Gastrocnemius medialis (tissue), 4 donors: Measurements from ENCODE around the gene CD58. TPM values are rescaled to one million over a fixed set of nuclear protein-coding genes. Genes with fewer than 3 reads are reported as not detected.

Experiments used
- ATAC-seq, 2 donors: fragments of 150-250 bp; one replicate each; pipeline ENCODE4 v1.9.1; 2016
- DNase-seq, 2 donors: peaks; one replicate each; pipeline ENCODE4 v3.0.0-alpha.2; 2019
- H3K27ac ChIP-seq, 4 donors: fragments of 200-600 bp; sonication (generic); 1 replicate in 1 of 4; 2 replicates in 3 of 4; pipeline ENCODE4 v1.5.1; 2016 to 2018; ENCODE audit warnings: mild to moderate bottlenecking in 2 of 4, moderate library complexity in 1 of 4
- H3K27me3 ChIP-seq, 3 donors: fragments of 200-600 bp; sonication (generic) in 2 of 3; 1 replicate in 1 of 3; 2 replicates in 2 of 3; pipeline versions ENCODE4 v1.5.1 to v1.6.0; 2016 to 2019; ENCODE audit warnings: mild to moderate bottlenecking in 1 of 3, moderate library complexity in 1 of 3
- H3K36me3 ChIP-seq, 2 donors: fragments of 200-600 bp; sonication (generic) in 1 of 2; one replicate each; pipeline ENCODE4 v1.5.1; 2017 to 2018
- H3K4me1 ChIP-seq, 2 donors: fragments of 200-600 bp; sonication (generic) in 1 of 2; one replicate each; pipeline ENCODE4 v1.5.1; 2016 to 2017; ENCODE audit warnings: mild to moderate bottlenecking in 2 of 2
- H3K4me3 ChIP-seq, 4 donors: fragments of 200-600 bp; sonication (generic) in 3 of 4; 1 replicate in 1 of 4; 2 replicates in 3 of 4; pipeline ENCODE4 v1.5.1; 2016 to 2019; ENCODE audit warnings: mild to moderate bottlenecking in 2 of 4
- H3K9me3 ChIP-seq, 3 donors: fragments of 200-600 bp; sonication (generic) in 2 of 3; 1 replicate in 1 of 3; 2 replicates in 2 of 3; pipeline ENCODE4 v1.5.1; 2016 to 2019
- POLR2A ChIP-seq, 2 donors: fragments of 450-650 bp; IDR thresholded peaks; one replicate each; pipeline ENCODE4 v1.6.1; 2017; ENCODE audit warnings: antibody characterized with exemption in 2 of 2, mild to moderate bottlenecking in 2 of 2, moderate library complexity in 2 of 2
- in situ Hi-C, 4 donors: fragments of 200-750 bp; cut with MboI; loops; one replicate each; pipeline versions ENCODE4 v1.15.0 to v1.8.0; 2017; ENCODE audit warnings: low sequenced_read_pairs in 4 of 4
- intact Hi-C: fragments of 100-400 bp; cut with DNase I; formaldehyde crosslinking; loops from one replicate; pipeline ENCODE4 v1.15.1; 2023; ENCODE audit warnings: low total_unique reads
- total RNA-seq, 4 donors: library from RNA; depleted of rRNA; stranded (reverse); fragments of >200 nt; gene quantifications; one replicate each; pipeline versions ENCODE4 v1.1.0 to v1.2.3, GENCODE V29; 2016
- TF ChIP-seq, protein P1 (sequence below), 5 experiments: fragments of 450-650 bp in 3 of 5; fragments of 200-600 bp in 2 of 5; sonication (generic) in 2 of 5; IDR thresholded peaks in 4 of 5; conservative IDR thresholded peaks in 1 of 5; 1 replicate in 4 of 5; 2 replicates in 1 of 5; pipeline ENCODE4 v1.5.1; 2016 to 2019; ENCODE audit warnings: antibody characterized with exemption in 5 of 5, mild to moderate bottlenecking in 3 of 5, moderate library complexity in 3 of 5

CD58 gene
- total RNA-seq, 4 donors from 2014 or later = 4.1 to 15.9 (median 10.2) TPM

DNA sequence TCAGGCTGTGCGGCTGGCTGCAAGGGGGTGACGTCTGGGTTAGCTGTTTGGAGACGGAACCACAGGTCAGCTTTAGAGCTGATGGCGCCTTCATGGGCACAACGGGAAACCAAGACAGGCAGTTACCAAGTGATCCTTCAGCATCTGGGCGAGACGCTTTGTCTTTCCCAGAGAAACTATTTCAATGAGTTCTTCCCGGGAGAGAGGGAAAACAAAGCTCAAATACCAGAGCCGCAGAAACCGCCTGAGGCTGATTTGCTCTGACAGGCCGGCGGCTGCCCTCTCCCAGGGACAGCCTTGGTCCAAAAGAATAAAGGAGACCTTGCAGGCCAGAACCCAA is 76.5 kb downstream of the CD58 start:
- Histone ChIP-seq H3K4me1 (peaks cover 0 to 8% of the 10 kb centered on the region in 2 donors), H3K9me3 (no peaks in the 10 kb centered on the region), H3K36me3 (no peaks in the 10 kb centered on the region), H3K27me3 (no peaks in the 10 kb centered on the region), H3K27ac (no peak overlapping the region), H3K4me3 (no peak overlapping the region)
- DNase-seq (no peak), ATAC-seq (no peak)
- in situ Hi-C loops = loop anchor here in 2 of 4 donors (10.0 to 25.0 kb wide), 3 partner anchors 132 to 682 kb away; partner anchors contain the start of gene ATP1A1 (in 1 of the 2)
- intact Hi-C loops = no loop called here
- no peak for TF ChIP-seq POLR2A (IDR thresholded peaks at IDR 0.05)
- TF ChIP-seq, protein P1, sequence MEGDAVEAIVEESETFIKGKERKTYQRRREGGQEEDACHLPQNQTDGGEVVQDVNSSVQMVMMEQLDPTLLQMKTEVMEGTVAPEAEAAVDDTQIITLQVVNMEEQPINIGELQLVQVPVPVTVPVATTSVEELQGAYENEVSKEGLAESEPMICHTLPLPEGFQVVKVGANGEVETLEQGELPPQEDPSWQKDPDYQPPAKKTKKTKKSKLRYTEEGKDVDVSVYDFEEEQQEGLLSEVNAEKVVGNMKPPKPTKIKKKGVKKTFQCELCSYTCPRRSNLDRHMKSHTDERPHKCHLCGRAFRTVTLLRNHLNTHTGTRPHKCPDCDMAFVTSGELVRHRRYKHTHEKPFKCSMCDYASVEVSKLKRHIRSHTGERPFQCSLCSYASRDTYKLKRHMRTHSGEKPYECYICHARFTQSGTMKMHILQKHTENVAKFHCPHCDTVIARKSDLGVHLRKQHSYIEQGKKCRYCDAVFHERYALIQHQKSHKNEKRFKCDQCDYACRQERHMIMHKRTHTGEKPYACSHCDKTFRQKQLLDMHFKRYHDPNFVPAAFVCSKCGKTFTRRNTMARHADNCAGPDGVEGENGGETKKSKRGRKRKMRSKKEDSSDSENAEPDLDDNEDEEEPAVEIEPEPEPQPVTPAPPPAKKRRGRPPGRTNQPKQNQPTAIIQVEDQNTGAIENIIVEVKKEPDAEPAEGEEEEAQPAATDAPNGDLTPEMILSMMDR (IDR thresholded peaks at IDR 0.05 in 4 of 5, conservative IDR thresholded peaks at IDR 0.05 in 1 of 5) = no peak

GRCh38 chr1:116493484-116494352 is 77.1 kb downstream of the CD58 start:
- in situ Hi-C loops = loop anchor here in 2 of 4 donors (10.0 to 25.0 kb wide), 3 partner anchors 131 to 681 kb away; partner anchors contain the start of gene ATP1A1 (in 1 of the 2)
- Histone ChIP-seq H3K36me3 (no peaks in the 10 kb centered on the region), H3K4me1 (peaks cover 0 to 8% of the 10 kb centered on the region in 2 donors), H3K4me3 (no peak overlapping the region), H3K27ac (no peak overlapping the region), H3K27me3 (no peaks in the 10 kb centered on the region), H3K9me3 (no peaks in the 10 kb centered on the region)
- TF ChIP-seq, protein P1 (IDR thresholded peaks at IDR 0.05 in 4 of 5, conservative IDR thresholded peaks at IDR 0.05 in 1 of 5) = no peak
- TF ChIP-seq POLR2A (IDR thresholded peaks at IDR 0.05) = no peak
- no peak for DNase-seq
- intact Hi-C loops = no loop called here
- ATAC-seq = no peak

- H3K36me3 ChIP-seq = no peaks in the 10 kb centered on the region
- ATAC-seq (no peak), DNase-seq (no peak)
- no peak overlapping the region for H3K4me3 ChIP-seq
- H3K4me1 ChIP-seq = peaks cover 0 to 12% of the 10 kb centered on the region in 2 donors
- TF ChIP-seq, protein P1 (IDR thresholded peaks at IDR 0.05 in 4 of 5, conservative IDR thresholded peaks at IDR 0.05 in 1 of 5) = no peak
- no peak for TF ChIP-seq POLR2A (IDR thresholded peaks at IDR 0.05)
- no peaks in the 10 kb centered on the region for H3K27me3 ChIP-seq
- no peak overlapping the region for H3K27ac ChIP-seq
- intact Hi-C loops (no loop called here), in situ Hi-C loops (loop anchor here in 2 of 4 donors (10.0 to 25.0 kb wide), 3 partner anchors 131 to 681 kb away; partner anchors contain the start of gene ATP1A1 (in 1 of the 2))
- no peaks in the 10 kb centered on the region for H3K9me3 ChIP-seq
Observed at GRCh38 chr1:116493036-116493435, 77.8 kb downstream of the CD58 start.

- DNase-seq (no peak), ATAC-seq (no peak)
- no peaks in the 10 kb centered on the region for H3K36me3 ChIP-seq
- in situ Hi-C loops = loop anchor here in 2 of 4 donors (10.0 to 25.0 kb wide), 3 partner anchors 130 to 680 kb away; partner anchors contain the start of gene ATP1A1 (in 1 of the 2)
- no peaks in the 10 kb centered on the region for H3K27me3 ChIP-seq
- H3K9me3 ChIP-seq = no peaks in the 10 kb centered on the region
- no peak overlapping the region for H3K27ac ChIP-seq
- TF ChIP-seq POLR2A (IDR thresholded peaks at IDR 0.05) = no peak
- TF ChIP-seq, protein P1 (IDR thresholded peaks at IDR 0.05 in 4 of 5, conservative IDR thresholded peaks at IDR 0.05 in 1 of 5) = no peak
- intact Hi-C loops = no loop called here
- peaks cover 0 to 19% of the 10 kb centered on the region in 2 donors for H3K4me1 ChIP-seq
- no peak overlapping the region for H3K4me3 ChIP-seq
Observed at GRCh38 chr1:116492358-116492811, 78.4 kb downstream of the CD58 start.
